Endothelial cell (in vitro differentiated cells): ENCODE data around the gene TRPM2. TPM values are rescaled to one million over a fixed set of nuclear protein-coding genes. Genes with fewer than 3 reads are reported as not detected.

Source experiments
- DNase-seq: peaks from one replicate; pipeline ENCODE4 v3.0.0; 2021; ENCODE audit warnings: low spot score
- H3K27ac Mint-ChIP-seq: one replicate; pipeline ENCODE4 v1.8.0; 2021; ENCODE audit warnings: mixed read lengths, inconsistent platforms; ENCODE audit not compliant: unreplicated experiment
- H3K27me3 Mint-ChIP-seq: one replicate; pipeline ENCODE4 v1.8.0; 2021; ENCODE audit warnings: mild to moderate bottlenecking, moderate library complexity, mixed read lengths, inconsistent platforms; ENCODE audit not compliant: unreplicated experiment
- H3K36me3 Mint-ChIP-seq: one replicate; pipeline ENCODE4 v1.8.0; 2021; ENCODE audit warnings: mild to moderate bottlenecking, low read depth, mixed read lengths, inconsistent platforms; ENCODE audit not compliant: unreplicated experiment
- H3K4me1 Mint-ChIP-seq: one replicate; pipeline ENCODE4 v1.8.0; 2021; ENCODE audit warnings: mild to moderate bottlenecking, mixed read lengths, inconsistent platforms; ENCODE audit not compliant: unreplicated experiment
- H3K4me3 Mint-ChIP-seq: one replicate; pipeline ENCODE4 v1.8.0; 2021; ENCODE audit warnings: mild to moderate bottlenecking, mixed read lengths, inconsistent platforms; ENCODE audit not compliant: unreplicated experiment
- H3K9me3 Mint-ChIP-seq: one replicate; pipeline ENCODE4 v1.8.0; 2021; ENCODE audit warnings: mixed read lengths, inconsistent platforms; ENCODE audit not compliant: unreplicated experiment
- total RNA-seq: library from RNA; stranded (reverse); fragmentation: NEBNext Ultra II Directional; extraction: Animal tissue kit (Norgen Biotek cat#: 25700); gene quantifications from one replicate; pipeline ENCODE4 v1.2.1, GENCODE V29; 2021; ENCODE audit not compliant: unreplicated experiment
- TF ChIP-seq, protein P1 (sequence below): fragments of 200-600 bp; sonication (generic); IDR thresholded peaks from one replicate; pipeline ENCODE4 v1.5.0; 2021; ENCODE audit warnings: antibody characterized with exemption; ENCODE audit not compliant: unreplicated experiment

The TRPM2 gene
- total RNA-seq, 1 donor from 2014 or later = 0.15 TPM

DNA sequence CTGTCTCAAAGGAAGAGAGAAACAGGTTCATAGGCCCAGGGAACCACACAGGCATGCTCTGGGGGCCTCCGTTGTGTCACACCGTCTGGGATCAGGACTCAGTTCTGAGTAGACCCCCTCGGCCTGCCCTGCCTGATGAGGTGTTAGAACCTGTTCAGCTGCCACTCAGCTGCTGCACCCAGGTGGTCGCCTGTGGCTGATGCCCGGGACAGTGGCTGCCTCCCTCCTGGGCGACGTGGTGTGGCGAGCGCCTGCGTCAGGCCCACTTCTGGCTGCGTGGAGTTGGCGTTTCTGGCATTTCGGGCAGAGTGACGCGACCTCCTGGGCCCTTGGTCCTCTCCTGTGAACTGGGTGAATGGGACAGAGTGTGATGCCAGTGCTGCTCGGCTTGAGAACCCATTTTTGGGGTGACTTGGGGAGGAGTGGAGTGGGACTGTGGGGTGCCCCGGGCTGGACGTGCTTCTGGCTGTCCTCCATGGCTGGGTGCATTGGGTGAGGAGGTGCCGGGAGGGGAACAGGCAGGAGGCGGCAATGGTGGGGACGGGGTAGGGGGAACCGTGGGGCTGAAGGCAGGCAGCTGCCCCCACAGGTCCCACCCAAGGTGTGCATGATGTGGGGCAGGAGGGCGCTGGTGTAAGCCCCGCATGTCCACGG, 25.1 kb upstream of the TRPM2 start:
- Mint-ChIP-seq H3K9me3 (no peaks in the 10 kb centered on the region), H3K36me3 (peaks cover 3% of the 10 kb centered on the region), H3K27me3 (peaks cover 18% of the 10 kb centered on the region), H3K4me1 (no peaks in the 10 kb centered on the region), H3K27ac (no peak overlapping the region), H3K4me3 (no peak overlapping the region)
- no peak for DNase-seq
- TF ChIP-seq, protein P1, sequence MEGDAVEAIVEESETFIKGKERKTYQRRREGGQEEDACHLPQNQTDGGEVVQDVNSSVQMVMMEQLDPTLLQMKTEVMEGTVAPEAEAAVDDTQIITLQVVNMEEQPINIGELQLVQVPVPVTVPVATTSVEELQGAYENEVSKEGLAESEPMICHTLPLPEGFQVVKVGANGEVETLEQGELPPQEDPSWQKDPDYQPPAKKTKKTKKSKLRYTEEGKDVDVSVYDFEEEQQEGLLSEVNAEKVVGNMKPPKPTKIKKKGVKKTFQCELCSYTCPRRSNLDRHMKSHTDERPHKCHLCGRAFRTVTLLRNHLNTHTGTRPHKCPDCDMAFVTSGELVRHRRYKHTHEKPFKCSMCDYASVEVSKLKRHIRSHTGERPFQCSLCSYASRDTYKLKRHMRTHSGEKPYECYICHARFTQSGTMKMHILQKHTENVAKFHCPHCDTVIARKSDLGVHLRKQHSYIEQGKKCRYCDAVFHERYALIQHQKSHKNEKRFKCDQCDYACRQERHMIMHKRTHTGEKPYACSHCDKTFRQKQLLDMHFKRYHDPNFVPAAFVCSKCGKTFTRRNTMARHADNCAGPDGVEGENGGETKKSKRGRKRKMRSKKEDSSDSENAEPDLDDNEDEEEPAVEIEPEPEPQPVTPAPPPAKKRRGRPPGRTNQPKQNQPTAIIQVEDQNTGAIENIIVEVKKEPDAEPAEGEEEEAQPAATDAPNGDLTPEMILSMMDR = no peak

- H3K27me3 Mint-ChIP-seq = peaks cover 18% of the 10 kb centered on the region
- peaks cover 3% of the 10 kb centered on the region for H3K36me3 Mint-ChIP-seq
Observed at GRCh38 chr21:44329086-44329889, 24.1 kb upstream of the TRPM2 start.

GRCh38 chr21:44329971-44330681, 23.3 kb upstream of the TRPM2 start:
- H3K27me3 Mint-ChIP-seq = peaks cover 18% of the 10 kb centered on the region
- H3K36me3 Mint-ChIP-seq = peaks cover 3% of the 10 kb centered on the region
- H3K27ac Mint-ChIP-seq = peak overlapping the region; percentile 36
- TF ChIP-seq, protein P1 = no peak
- H3K4me3 Mint-ChIP-seq = no peak overlapping the region
- no peaks in the 10 kb centered on the region for H3K9me3 Mint-ChIP-seq
- DNase-seq = no peak
- H3K4me1 Mint-ChIP-seq = no peaks in the 10 kb centered on the region

More at GRCh38 chr21:44329086-44329889, 24.1 kb upstream of the TRPM2 start:
- Mint-ChIP-seq H3K4me1 (no peaks in the 10 kb centered on the region), H3K27ac (peak overlapping the region; percentile 36), H3K4me3 (no peak overlapping the region), H3K9me3 (no peaks in the 10 kb centered on the region)
- no peak for DNase-seq
- TF ChIP-seq, protein P1 = no peak

DNA sequence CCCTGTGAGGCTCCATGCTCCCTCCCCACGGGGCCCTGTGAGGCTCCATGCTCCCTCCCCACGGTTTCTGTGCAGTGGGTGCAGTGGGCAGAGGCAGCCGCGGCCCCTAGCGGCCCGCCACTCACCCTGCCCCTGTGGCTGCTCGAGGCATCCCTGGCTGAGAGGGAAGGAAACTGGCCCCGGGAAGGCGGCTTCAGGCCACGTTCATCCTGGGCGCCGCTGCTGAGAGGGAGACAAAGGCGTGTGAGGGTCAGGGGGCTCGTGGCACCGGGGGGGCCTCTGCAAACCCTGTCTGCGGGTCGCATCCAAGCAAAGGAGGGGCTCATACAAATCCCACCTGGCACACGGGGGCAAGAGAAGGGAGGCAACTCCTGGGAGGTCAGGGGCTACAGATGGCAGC, 22.7 kb upstream of the TRPM2 start:
- no peaks in the 10 kb centered on the region for H3K4me1 Mint-ChIP-seq
- peaks cover 18% of the 10 kb centered on the region for H3K27me3 Mint-ChIP-seq
- TF ChIP-seq, protein P1 = no peak
- H3K4me3 Mint-ChIP-seq = no peak overlapping the region
- peaks cover 3% of the 10 kb centered on the region for H3K36me3 Mint-ChIP-seq
- no peaks in the 10 kb centered on the region for H3K9me3 Mint-ChIP-seq
- DNase-seq = no peak
- no peak overlapping the region for H3K27ac Mint-ChIP-seq
